GM21576 (cell line): Measurements from ENCODE around the gene STAB2.
"Not testable (repeated sequence)": the region's sequence is repeated elsewhere in the genome, so short reads cannot be mapped to it uniquely, and the experiment has no call there.

Experiments
- ATAC-seq: cut with Tn5 transposase; IDR thresholded peaks from one replicate; pipeline ENCODE4 v1.9.1; 2021; ENCODE audit warnings: mild to moderate bottlenecking, moderate library complexity; ENCODE audit not compliant: unreplicated experiment

STAB2 gene

DNA sequence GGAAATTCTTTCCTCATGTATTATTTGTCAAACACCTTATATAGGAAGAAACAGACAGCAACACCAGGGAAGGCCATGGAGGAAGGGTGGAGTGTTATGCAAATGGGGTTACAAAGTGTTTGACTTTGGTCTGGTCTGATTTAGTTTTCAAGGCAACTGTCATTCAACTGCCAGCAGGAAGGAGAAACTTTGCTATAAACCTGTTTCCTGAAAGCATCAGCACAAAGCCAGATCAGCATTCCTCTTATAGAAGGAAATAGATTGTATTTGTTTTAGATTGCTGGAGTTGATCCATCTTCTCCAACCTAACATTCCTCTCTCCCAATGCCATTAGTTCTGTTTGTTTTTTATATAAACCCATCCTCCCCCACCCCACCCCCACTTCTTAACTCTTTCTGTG, 65.7 kb downstream of the STAB2 start:
- ATAC-seq: no peak

DNA sequence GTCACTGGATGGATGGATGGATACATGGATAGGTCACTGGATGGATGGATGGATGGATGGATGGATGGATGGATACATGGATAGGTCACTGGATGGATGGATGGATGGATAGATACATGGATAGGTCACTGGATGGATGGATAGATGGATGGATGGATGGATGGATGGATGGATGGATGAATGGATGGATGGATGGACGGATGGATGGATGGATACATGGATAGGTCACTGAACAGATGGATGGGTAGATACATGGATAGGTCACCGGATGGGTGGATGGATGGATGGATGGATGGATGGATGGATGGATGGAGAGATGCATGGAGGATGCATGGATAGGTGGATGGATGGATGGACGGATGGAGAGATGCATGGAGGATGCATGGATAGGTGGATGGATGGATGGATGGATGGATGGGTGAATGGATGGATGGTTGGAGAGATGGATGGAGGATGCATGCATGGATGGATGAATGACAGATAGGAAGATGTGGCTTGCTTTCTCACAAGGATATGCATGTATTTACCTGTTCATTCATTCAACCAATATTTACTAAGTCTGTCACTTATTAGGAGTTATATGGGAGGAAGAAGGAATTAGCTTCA, 66.6 kb downstream of the STAB2 start:
- not testable (repeated sequence) for ATAC-seq

DNA sequence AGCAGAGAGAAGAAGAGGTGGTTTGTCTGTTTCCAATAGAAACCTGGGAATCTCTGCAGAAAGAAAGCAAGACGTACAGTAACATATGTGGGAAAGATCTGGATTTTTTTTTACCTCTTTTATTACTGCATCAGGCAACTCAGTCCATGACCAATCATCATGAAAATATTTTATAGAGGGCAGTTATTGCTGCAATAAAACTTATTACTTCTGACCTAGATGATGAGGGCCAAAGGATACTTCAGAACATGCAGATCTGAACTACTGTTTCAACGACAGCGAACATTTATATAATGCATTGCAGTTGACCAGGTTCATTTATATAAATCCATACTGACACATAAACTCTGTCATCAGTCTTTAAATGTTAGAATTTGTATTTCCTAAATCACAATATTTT, 67.7 kb downstream of the STAB2 start:
- ATAC-seq: no peak

DNA sequence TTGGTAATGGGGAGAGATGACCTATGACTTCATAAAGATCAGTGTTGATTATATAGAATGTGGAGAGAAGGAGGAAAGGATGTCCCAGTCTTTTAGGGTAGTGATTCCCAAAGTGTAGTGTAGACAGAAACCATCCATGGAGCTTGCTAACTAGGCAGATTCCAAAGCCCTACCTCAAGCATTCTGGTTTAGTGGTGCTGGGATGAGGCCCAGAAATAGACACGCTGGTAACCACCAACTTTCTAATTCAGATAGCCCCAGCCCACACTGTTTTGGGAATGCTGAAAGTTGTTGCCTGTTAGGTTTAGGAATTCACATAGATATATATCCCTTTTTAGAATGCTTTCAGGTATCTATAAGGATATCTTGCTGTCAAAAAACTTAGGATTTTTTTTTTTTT, 69.2 kb downstream of the STAB2 start:
- ATAC-seq: no peak

DNA sequence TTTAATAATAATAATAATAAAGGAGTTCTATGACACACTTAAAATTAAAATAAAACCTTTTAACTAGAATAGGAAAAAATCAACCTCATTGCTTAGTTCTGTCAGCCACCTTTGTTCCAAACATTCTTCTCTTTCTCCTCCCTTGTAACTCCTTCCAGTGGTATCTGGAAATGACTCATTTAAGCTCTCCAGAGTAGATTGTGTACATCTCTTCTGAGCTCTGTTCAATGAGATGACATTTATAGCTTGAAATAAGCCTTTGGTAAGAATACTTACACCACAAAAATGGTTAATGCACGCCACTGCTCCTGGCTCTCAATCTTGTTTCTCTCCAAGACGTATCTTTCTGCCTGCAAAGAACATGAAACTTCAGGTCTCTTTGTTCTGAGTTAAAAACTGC, 70.3 kb downstream of the STAB2 start:
- ATAC-seq: no peak

DNA sequence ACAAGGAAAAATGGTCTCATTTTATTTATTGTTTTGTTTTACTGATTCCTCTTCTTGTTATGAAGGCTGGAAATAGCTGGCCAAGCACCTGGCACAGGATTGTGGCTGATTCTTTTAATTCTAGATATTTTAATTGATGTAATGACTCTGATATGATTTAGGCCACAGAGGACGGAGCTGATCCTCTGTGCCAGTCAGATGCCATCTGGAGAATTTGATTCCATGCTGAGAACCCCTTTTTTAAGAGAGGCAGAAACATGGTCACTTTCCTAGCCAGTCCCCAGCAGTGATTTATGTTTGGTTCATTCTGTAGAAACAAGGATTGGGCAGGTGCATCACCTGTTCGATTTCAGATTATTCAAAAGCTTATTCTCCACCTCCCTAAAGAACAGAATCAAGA, 77.6 kb downstream of the STAB2 start:
- no peak for ATAC-seq

DNA sequence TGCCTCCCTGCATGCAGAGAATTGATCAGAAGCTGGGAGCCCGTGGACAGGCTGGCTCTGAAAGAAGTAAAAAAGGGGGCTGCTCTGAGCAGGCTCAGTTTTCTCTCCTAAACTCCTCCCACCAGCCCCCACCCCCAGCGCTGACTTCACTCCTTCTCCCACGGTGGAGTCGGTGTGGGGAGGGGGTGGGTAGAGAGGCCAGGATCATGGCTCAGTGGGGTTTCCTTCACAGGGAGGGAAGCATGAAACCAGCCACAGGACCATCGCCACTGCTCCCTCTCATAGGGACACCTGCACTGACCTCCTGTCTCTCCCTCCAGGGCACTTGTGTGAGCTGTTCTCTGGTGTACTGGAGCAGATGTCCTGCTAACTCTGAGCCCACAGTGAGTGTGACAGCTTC, 78.9 kb downstream of the STAB2 start:
- no peak for ATAC-seq

DNA sequence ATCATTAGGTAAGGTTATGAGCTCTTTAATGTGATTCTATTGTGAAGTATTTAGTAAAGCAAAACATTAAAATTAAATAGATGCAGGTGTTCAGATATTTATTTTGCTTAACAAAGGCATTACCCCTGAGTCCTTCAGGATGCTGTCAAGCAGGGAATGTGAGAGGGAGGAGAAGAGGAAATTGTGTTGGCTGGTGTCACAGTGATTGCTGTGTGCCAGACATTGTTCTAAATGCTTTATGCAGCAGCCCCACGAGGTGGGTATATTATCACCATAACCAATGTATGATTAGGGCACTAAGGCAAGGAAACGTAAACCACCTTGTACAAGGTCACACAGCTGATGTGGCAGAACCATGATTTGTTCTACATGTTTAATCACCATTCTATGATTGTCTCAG, 80.1 kb downstream of the STAB2 start:
- ATAC-seq: no peak

DNA sequence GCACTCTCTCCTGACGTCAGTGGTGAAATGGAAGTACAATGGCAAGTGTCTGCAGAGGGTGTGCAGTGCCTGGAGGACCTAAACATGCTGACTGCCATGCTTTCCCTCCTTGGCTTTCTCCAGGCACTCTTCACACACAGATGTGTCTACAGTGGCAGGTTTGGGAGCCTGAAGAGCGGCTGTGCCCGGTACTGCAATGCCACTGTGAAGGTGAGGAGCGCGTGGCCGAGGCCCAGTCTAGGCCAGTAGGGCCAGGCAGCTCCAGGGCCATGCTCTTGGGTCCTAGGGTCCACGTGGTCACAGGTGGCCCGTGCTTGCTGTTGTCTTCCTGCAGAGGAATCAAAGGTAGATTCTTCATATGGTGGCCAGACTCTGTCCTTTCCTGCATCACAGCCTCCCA, 81.4 kb downstream of the STAB2 start:
- no peak for ATAC-seq

DNA sequence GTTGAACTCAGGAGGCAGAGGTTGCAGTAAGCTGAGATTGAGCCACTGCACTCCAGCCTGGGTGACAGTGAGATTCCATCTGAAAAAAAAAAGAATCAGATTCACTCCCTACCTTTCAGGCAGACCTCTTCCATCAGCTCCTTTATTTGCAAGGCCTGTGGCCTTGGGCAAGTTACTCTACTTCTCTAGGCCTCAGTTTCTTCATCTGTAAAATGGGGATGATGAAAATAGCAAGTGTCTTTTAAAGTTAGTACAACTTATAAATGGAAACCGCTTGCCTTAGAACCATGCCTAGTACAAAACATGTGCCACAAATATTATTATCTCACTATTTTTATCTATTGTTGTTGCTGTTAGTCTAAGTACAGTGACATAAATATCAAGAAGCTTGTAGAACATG, 84.3 kb downstream of the STAB2 start:
- no peak for ATAC-seq

DNA sequence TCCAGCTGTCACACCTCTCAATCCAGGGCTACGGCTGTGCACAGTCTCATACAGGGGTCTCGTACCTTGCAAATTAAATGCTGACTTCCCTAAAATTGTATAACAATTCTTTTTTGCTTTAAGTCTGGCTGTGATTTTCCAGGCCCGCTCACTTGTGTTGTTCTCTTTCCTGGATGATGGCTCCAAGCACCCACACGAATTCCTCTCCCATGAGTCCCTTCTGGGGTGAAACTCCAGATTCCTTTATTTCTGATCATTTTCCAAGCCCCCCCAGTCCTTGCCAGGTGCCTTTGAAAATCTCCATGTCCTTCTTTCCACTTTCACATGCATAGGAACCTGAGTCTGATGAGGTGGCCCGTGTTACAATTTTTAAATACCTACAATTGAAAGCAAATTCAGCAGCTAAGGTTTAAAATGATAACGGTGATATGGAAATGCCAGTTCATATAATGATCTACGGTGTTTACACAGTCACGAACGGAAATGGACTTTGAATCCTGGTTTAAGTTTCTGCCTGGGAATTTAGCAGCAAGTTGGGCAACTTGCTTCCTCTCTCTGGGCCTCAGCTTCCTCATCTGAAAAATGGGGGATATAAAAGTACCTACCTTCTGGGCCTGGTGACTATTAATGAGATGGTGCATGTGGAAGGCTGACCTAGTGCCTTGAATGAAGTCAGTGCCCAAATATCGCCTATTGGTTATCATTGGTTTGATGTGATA, 85.5 kb downstream of the STAB2 start:
- ATAC-seq: no peak

DNA sequence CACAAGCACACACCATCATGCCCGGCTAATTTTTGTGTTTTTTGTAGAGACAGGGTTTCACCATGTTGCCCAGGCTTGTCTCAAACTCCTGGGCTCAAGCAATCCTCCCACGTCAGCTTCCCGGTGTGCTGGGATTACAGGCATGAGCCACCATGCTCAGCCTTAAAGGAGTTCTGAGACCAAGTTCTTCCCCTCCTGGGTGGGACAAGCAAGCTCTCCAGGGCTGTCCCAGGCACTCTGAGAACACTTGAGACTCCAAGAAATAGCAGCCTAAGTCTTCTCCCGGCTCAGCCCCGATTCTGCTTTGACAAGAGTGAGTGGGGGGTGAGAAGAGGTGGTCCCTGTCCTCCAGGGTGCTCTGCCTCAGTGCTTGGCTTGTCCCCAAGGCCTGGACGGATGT, 86.4 kb downstream of the STAB2 start:
- no peak for ATAC-seq

DNA sequence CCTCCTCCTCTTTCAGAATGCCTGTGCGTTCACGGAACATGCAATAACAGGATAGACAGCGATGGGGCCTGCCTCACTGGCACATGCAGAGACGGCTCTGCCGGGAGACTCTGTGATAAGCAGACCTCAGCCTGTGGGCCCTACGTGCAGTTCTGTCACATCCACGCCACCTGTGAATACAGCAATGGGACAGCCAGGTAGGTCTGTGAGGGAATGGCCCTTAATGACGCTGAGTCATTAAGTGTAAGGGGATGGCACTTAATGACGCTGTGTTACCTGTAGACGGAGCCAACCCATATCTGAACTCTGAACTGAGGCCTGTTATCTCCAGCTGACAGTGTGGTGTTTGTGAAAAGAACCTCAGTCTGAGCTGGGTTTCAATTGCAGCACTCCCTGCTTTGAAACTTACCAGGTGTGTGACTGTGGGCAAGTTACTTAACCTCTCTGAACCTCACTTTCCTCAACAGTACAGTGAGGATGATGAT, 86.9 kb downstream of the STAB2 start:
- no peak for ATAC-seq

DNA sequence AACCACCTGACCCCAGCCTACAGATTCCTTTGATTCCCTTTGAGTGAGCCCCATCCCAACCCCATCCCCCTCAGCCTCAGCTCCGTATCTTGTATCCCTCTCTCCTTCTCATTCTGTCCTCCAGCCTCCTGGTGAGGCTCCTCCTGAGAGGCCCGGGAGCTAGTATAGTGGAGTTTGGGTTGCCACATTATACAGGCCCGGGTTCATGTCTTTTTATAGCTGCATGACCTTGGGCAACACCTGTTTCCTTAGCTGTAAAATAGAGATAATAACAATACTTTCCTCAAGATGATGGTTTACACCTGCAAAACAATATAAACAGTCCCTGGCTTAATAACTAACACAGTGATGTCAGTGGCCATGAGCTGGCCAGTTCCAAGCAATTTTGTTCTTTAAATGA, 89.8 kb downstream of the STAB2 start:
- ATAC-seq: no peak

DNA sequence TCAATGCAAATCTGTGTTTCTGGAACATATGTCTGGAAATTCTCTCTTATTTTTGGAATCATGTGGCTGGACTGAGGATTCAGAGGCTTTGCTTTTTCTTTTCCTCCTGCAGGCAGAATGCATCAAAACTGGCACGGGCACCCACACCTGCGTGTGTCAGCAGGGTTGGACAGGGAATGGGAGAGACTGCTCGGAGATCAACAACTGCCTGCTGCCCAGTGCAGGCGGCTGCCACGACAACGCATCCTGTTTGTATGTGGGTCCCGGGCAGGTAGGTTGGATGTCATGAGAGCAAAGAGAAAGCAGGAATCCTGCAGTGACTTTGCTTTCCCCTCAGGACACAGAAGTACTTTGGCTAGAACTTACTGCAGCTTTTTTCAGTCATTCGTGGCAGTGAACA, 90.3 kb downstream of the STAB2 start:
- ATAC-seq: no peak

DNA sequence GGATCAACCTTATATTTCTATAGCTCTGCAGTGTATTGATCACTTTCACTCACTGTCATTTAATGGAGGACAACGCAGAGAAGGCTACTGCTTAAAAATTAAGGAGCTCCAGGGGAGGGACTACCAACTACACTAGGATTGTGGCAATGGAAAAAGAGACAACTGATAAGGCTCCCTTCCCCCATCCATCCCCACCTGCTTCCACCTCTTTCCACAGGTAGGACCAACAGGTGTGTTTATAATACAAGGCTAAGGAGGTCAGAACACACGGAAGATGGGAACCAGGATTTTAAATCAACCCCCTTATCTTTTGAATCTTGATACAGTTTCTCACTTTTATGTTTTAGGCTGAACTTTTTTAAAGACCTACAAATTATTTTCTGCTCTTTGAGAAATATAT, 90.8 kb downstream of the STAB2 start:
- ATAC-seq: no peak

DNA sequence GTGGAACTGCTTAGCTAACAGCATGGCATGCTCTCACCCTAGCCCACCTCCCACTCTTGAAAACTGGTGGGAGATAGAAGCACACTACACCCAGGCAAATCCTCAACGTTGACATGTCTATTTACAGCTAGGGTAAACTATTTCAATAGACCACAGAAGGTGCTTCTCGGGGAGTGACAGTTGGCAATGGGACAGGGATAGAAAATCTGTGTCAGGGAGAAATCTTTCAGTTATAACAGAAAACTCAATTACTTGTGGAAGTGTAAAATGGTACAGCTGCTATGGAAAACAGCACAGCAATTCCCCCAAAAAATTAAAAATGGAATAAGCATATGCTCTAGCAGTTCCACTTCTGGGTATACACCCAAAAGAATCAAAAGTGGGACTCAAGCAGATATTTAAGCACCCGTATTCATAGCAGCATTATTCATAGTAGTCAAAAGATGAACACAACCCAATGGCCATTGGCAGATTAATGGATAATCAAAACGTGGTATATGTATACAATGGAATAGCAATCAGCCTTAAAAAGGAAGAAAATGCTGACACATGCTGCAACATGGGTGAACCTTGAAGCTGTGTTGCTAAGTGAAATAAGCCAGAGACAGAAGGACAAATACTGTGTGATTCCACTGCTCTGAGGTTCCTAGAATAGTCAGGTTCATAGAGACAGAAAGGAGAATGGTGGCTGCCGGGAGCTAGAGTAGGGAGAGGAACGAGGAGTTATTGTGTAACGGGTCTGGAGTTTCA, 92.5 kb downstream of the STAB2 start:
- ATAC-seq: no peak

DNA sequence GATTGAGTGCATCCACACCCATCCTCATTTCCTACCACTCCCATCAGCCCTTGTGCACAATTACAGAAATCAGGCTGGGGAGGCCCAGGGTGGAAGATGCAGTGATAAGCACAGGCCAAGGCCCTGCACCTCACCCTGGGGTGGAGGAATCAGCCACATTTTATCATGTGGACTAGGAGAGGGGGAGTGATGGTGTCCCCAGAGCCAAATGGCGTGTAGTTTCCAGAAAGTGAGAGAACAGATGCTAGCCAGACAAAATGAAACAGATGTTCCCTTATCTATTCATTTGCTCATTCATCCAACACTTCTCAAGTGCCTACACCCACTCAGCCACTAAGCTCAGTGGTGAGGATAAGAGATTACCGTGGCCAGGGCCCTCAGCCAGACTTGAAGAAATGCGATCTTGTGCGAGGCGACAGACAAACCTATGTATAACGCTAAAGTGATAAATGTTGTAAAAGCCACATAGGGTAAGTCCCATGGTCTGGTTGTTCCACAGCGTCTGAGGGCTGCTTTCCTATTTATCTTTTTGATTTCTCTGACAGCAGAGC, 93.6 kb downstream of the STAB2 start:
- ATAC-seq: no peak

DNA sequence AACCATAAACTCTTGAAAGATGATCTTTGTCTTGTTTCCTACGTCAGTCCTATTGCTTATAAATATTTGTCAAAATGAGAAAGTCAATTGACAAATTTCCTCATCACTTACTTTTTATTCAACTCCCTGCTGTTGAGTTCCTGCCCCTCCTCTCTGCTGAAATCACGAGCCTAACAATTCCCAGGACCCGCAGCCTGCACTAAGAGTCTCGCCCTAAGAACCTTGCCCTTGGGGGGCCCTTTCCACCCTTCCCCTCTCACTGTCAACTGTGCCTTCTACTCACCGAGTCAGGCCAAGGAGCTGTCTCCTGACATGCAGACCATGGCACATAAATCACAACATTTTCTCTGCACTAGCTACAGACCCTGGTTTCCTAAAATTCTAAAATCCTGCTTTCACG, 99.0 kb downstream of the STAB2 start:
- no peak for ATAC-seq

DNA sequence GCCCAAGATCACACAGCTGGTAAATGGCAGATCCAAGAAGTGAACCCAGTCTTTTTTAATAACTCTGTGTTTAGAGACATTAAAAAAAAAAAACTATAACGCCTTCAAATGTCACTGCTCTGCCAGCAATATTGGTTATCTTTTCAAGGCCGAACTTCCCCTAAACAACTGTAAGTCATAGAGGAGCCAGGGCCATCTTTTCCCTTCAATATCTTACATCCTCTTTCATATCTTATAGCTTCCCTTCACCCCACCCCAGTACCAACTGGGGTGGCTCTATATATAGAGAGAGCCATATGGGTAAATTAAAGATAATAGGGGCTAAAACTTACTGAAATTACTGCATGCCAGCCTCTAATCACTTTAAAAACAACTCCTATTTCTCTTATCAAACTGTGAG, 100.2 kb downstream of the STAB2 start:
- ATAC-seq: no peak

DNA sequence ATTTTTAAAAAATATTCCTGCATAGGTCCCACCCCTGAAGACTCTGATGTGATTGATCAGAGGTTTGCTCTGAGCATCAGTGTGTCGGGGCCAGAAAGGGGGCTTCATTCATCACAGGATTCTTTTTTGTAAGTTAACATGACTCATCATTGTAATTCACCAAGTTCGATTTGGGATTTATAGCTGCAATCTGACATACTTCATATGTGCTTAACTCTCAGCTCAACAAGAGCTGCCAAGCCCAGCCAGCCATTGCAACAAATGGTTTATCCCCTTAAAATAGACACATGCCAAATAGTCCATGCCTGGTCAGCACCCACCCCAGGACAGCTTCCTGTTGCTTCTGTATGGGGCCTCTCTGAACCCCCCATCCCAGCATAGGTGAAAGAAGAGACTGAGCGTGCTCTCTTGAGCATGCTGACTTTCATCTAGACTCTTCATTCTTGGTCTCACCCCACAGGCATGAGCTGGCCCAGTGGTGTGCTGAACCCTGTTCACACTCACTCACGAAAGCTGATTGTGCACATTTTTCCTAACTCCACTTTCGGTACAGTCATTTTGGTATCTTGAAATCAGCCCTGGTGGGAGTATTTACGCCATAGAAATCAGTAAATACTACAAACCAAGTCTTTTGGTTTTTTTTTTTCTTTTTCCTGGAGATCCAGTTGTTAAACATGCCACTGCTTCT, 101.4 kb downstream of the STAB2 start:
- ATAC-seq: no peak
